Muscle of arm (tissue), 12 donors: ENCODE results near the gene ARRDC1. TPM values are rescaled to one million over a fixed set of nuclear protein-coding genes. Genes with fewer than 3 reads are reported as not detected.
A peak's percentile ranks its signal among the peaks of the same experiment; 100 is the strongest.
"Not testable (repeated sequence)": the region's sequence is repeated elsewhere in the genome, so short reads cannot be mapped to it uniquely, and the experiment has no call there.

Experiments
- DNase-seq: peaks from one replicate; pipeline ENCODE4 v3.0.0-alpha.2; 2013
- polyA plus RNA-seq, 12 donors: library from polyadenylated mRNA; unstranded; fragments of 120-200 nt; gene quantifications; one replicate each; pipeline ENCODE4 v1.2.1, GENCODE V29; 2013; ENCODE audit not compliant: insufficient read length in 12 of 12

ARRDC1 gene
- polyA plus RNA-seq, 12 donors, result 18.7 to 71.0 (median 33.4) TPM; not detected in 1

DNA sequence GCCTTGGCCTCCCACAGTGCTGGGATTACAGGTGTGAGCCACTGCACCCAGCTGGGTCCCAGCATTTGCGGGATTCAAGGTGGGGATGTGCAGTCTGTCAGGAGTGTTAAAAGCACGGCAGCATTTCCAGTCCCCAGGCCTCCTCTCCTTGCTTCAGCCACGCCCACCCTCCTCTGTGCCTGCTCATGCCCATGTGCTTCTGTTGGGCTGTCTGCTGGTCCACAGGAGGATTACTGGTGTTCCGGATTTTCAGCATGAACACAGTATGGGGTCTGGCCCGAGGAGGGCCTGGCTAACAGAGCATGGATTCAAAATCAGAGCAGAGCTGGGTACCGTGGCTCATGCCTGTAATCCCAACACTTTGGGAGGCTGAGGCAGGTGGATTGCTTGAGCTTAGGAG lies 5.5 kb downstream of the ARRDC1 start:
- no peak for DNase-seq

DNA sequence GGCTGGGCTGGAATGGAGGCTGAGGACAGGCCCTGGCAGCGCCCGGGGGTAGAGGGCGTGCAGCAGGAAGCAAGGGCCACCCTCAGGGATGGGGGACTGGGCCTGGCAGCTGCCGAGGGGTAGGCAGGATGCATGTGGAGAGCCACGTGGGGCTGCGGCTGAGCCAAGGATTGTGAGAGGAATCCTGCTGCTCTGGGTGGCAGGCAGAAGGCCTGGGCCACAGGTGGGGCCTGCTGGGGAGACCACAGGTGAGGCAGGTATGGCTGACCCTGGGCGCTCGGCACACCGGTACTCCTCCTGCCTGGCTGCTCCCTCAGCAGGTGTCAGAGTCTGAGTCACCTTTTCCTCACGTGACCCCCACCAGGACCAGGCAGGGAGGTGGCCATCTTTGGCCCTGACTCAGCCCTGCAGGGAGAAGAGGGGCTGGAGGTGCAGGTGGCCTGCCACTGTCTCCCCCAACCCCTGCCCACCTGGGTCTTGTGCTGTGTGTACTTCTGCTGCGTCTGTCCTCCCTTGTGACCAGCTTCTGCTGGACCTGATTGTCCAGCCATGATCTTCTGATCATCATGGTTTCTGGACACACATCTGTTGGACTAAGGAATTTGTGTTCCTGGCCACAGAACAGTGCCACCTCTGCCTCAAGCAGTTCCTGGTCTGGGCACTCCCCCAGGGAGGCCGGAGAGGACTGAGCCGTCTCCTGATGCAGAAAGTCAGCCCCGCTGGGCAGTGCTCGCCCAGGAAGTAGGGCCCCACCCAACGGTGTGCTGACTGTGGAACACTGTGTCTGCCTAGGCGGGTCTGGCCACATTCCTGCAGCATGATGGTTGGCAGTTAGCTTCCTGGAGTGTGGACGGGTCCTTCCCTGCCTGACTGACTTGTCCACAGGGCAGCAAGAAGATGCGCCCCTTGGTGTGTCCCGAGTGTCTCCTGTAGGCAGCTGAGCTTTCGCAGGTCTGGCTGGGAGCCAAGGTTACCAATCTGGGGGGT lies 6.4 kb downstream of the ARRDC1 start:
- no peak for DNase-seq

DNA sequence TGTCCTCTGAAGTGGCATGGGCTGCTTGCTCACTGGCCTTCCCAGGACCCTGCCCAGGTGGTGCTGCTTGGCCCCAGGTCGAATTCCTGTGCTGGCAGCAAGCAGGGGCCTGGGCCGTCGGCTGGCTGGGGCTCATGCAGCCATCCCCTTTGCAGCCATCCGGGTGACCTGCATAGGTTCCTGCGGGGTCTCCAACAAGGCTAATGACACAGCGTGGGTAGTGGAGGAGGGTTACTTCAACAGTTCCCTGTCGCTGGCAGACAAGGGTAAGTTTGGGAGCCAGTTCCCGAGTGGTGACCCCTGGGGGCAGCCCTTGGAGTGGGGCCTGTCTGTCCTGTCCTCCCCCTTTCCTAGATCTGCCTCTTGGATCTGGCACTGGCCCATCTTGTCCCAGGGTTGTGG lies 7.3 kb downstream of the ARRDC1 start:
- DNase-seq, result no peak

DNA sequence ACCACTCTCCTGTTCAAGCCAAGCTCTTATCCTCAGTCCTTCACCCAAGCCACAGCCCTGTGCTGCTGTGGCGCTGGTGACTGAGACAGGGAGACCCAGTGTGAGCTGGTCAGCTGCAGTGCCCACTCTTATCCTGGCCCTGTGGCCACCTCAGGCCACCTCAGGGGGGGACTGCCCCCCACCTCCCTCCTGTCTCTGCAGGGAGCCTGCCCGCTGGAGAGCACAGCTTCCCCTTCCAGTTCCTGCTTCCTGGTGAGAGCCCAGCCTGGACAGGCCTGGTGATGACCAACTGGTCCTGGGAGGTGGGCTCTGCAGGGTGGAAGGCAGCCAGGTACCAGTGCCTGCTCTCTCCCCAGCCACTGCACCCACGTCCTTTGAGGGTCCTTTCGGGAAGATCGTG lies 7.8 kb downstream of the ARRDC1 start:
- DNase-seq, result no peak

DNA sequence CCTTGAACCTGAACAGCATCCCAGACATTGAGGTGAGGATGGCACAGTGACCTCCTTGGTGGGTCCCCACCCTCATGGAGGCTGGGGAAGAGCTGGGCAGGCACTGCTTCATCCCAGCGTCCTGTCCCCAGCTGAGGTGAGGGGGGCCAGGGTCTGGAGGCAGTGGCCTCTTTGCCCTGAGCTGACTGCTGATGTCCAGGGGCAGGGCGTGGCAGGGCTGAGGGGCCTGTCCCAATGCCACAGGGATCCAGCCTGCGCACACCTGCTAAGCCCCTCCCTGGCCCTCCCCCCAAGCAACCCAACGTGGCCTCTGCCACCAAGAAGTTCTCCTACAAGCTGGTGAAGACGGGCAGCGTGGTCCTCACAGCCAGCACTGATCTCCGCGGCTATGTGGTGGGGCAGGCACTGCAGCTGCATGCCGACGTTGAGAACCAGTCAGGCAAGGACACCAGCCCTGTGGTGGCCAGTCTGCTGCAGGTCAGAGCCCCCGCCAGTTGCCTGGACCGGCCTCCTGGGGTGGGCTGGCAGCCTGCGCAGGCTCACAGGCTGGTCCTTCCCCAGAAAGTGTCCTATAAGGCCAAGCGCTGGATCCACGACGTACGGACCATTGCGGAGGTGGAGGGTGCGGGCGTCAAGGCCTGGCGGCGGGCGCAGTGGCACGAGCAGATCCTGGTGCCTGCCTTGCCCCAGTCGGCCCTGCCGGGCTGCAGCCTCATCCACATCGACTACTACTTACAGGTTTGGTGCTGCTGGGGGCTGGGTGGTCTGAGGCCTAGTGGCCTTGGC lies 8.4 kb downstream of the ARRDC1 start:
- DNase-seq, result no peak

DNA sequence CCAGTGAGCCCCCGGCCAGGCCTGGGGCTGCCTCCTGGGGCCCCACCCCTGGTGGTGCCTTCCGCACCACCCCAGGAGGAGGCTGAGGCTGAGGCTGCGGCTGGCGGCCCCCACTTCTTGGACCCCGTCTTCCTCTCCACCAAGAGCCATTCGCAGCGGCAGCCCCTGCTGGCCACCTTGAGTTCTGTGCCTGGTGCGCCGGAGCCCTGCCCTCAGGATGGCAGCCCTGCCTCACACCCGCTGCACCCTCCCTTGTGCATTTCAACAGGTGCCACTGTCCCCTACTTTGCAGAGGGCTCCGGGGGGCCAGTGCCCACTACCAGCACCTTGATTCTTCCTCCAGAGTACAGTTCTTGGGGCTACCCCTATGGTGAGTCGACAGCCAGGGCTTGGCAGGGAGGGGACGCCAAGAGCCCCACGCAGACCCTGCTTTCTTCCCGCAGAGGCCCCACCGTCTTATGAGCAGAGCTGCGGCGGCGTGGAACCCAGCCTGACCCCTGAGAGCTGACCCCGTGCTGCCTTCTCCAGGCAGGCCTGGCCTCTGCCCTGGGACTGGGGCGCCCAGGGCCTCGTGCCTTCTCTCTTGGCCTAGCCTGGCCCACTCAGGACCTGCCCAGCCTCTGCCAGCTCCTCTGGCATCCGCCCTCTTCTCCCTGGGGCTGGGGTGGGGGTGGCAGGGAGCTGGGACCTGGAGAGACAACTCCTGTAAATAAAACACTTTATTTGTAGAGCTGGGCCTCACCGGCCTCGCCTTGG lies 9.3 kb downstream of the ARRDC1 start:
- no peak for DNase-seq

DNA sequence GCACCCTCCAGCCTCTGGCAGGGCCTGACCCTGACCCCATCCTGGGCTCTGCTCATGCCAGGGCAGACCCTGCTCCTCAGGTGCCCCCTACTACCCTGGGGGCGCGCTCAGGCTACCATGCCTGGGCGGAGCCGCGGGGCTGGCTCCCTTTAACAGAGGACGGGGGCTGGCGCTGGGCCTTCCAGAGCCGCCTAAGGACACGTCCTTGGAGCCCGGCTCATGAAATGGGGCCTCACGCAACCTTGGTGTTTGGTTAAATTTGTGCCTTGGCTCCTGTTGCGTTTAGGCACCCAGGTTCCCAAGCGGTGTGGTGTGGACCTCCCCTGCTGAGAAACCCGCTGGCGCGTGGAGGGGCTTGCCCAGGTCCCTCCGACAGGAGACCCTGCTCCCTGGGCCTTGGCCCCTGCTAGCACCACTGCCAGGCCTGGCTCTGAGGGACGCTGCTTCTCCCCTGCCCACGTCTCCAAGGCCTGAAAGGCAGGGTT lies 9.9 kb downstream of the ARRDC1 start:
- no peak for DNase-seq

DNA sequence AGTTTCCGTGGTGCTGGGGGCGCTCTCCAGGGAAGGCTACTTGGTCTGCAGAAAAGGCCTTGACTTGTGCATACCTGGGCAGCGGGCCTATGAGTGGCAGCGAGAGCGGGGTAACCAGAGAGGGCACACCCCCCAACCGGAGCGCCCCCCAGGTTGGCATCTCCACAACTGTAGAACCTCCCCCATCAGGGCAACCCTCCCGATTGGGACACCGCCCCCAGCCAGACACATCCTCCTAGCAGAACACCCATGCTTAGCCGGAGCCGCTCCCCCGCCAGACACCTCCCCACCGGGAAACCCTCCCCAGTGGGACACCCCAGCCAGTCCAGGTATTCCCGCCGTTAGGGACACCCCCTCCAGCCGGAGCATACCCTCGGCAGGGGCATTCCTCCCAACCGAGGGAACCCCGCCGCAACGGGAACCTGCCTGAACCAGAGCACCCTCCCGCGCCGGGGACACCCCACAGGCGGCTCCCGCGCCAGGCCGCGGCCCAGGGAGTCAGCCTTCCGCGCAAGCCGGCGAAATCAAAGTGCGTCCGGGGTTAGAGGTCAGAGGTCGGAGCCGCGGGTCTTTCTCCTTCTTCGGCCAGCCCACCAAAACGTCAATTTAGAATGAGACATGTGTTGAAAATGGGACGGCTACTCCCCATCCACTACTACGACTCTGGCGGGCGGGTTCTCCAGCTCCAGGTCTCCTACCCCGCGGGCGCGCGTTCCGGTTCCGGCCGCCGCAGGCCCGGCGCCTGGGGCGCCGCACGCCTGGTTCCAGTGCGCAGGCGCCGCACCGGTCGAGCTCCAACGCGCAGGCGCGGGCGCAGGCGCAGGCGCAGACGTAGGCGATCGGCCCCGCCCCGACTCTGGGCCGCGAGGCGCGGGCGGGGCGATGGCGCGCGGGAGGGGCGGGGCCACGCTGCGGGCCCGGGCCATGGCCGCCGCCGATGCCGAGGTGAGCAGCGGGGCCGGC lies 12.9 kb downstream of the ARRDC1 start, which contains the start of gene EHMT1:
TSS of gene EHMT1 (plus strand) at position 901 of the 963 bp plus-strand sequence. CDS start at position 925, 24 bp downstream.
- DNase-seq, result peak; percentile 85

DNA sequence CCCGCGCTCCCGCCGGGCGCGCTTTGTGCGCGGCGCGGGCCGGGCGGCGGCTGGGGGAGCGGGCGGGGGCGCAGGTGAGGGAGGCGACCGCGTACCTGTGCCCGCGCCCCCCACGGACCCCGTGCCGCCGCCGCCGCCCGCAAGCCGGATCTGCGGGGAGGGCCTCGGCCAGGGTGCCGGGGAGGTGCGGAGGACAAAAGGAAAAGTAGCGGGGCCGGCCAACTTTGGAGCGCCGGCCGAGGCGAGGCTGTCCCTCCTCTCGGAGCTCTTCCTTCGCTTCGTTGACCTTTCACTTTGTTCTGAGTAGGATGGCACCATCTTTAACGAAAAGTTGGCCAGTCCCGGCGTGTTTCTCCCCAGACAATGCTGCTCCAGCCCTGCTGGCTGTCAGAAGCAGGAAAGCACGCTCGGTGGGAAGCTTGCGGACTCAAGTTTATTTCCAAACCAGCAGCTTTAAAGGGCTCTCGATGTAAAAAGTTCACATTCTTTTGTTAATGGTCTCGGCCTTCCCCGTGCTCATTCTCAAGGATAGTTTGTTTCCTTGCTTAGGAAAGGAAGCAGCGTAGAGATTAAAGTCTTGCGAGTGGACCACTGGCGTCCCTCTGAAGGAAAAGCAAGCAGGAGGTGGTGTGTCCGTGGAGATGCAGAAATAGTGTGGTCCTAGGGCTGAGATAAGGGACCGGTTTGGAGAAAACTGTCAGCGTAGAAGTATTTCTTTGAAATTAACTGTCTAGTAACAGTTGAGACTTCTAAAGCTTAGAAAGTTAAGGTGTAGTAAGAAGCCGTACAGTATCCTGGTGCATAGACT lies 14.0 kb downstream of the ARRDC1 start:
- DNase-seq, result no peak

DNA sequence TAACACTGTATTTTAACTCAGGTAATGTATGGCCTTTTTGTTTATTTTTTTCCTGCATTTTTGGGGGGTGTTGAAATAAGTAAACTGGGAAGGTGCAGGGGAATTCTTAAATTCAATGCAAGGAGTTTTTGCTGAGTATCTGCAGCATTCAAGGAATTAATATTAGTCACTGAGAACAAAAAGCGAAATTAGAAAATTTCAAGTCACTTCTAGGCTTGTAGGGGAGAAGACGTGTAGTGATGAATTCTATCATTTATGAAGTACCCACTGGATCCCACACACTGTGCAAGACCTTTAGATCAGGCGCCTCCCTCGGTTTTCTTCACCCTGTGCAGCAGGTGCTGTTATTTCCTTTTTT lies 14.5 kb downstream of the ARRDC1 start:
- DNase-seq, result no peak

DNA sequence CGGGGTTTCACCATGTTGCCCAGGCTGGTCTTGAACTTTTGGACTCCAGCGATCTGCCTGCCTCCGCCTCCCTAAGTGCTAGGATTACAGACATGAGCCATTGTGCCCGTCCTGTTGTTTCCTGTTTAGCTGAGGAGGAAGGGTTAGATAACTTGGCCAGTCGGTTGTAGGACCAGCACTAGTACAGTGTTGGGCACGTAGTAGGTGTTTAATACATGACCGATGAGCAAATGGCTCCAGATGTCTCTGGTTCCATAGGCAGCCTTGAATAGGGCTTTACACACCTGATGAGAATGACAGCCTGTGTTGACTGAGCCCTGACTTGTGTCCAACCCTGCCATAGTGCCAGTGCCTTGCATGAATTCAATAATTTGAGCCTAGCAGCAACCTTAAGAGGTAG lies 15.1 kb downstream of the ARRDC1 start:
- DNase-seq, result no peak

DNA sequence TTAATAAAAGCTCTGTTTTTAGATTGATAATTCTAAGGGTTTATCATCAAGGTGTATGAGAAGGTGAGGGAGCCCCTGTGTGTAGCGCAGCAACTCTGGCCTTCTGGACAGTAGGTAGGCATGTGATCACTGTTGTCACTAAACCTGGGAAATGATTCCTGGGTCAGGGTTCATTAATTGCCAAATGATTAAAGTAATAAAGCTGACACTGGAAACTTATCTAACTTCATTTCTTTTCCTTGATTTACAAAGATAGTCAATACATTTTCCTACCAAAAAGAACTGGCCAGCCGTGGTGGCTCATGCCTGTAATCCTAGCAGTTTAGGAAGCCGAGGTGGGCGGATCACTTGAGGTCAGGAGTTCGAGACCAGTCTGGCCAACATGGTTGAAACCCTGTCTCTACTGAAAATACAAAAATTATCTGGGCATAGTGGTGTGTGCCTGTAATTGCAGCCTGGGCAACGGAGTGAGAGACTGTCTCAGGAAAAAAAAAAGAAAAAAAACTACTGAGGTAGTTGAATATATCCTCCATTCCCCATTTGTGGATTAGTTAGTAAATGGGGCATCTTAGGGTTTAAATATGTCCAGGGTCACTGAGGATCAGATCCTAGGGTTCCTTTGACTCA lies 15.8 kb downstream of the ARRDC1 start:
- DNase-seq, result no peak

DNA sequence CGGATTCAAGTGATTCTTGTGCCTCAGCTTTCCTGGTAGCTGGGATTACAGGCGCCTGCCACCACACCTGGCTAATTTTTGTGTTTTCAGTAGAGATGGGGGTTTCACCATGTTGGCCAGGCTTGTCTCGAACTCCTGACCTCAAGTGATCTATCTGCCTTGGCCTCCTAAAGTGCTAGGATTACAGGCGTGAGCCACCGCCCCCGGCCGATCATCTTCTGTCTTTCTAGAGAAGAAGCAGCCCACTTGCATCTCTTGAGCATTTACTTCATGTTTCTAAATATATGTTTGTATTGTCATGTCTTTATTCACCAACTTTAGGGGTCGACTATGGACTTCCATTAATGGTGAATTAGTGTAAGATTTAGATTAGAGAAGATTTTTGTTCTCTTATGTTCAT lies 16.7 kb downstream of the ARRDC1 start:
- not testable (repeated sequence) for DNase-seq

DNA sequence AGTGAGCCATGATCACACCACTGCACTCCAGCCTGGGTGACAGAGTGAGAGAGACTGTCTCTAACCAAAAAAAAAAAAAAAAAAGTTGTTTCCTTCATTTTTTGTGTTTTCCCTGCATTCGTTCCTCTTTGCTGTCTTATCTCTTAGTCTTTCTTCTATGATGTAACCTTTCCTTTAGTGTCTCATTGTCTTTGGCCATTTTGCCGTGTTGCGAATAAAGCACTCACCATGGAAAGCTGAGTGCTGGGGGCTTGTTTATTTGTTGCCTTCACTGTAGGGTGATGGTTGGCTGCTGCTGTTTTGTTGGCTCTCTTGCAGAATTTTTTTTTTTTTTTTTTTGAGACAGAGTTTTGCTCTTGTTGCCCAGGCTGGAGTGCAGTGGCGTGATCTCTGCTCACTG lies 21.0 kb downstream of the ARRDC1 start:
- no peak for DNase-seq

DNA sequence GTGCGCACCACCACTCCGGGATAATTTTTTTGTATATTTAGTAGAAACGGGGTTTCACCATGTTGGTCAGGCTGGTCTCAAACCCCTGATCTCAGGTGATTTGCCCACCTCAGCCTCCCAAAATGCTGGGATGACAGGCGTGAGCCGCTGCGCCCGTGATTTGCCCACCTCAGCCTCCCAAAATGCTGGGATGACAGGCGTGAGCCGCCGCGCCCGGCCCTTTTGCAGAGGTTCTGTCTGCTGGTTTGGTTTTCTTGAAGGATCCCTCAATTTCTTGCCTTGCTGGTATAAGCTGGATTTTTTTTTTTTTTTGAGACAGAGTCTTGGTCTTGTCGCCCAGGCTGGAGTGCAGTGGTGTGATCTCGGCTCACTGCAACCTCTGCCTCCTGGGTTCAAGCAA lies 21.9 kb downstream of the ARRDC1 start:
- not testable (repeated sequence) for DNase-seq

DNA sequence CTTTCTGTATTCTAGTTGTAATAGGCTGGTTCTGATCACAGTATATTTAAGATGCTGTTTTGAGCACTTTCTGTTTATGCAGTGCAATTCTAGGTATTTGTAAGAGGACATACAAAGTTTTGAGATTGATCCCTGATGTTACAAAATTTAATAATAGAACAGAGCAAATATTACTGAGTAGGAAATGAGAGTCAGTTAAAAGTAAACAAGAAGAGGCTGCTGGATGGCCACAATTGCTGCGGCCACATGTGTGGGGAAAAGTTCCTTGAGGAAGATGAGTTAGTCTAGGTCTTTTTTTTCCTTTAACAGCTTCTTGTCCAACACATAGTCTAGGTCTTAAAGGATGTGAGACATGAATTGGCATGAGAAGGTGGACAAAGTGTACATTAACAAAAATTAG lies 24.6 kb downstream of the ARRDC1 start:
- no peak for DNase-seq

DNA sequence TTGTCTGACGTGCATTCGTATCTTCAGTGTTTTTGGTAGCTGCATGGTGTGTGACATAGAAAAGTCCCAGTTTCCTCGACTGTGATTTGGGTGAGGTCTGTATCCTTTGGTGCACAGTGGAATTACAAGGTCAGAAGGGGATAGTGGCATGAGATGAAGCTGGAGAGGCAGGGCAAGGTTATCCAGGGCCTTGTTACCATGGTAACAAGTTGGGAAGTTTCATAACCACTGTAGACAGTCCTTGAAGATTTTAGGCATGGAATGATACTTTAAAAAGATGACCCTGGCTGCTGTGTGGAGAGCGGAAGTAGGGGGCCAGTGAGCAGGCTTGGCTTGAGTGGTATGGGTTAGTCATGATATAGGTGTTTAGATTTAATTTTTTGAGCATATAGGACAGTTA lies 25.2 kb downstream of the ARRDC1 start:
- DNase-seq, result no peak

DNA sequence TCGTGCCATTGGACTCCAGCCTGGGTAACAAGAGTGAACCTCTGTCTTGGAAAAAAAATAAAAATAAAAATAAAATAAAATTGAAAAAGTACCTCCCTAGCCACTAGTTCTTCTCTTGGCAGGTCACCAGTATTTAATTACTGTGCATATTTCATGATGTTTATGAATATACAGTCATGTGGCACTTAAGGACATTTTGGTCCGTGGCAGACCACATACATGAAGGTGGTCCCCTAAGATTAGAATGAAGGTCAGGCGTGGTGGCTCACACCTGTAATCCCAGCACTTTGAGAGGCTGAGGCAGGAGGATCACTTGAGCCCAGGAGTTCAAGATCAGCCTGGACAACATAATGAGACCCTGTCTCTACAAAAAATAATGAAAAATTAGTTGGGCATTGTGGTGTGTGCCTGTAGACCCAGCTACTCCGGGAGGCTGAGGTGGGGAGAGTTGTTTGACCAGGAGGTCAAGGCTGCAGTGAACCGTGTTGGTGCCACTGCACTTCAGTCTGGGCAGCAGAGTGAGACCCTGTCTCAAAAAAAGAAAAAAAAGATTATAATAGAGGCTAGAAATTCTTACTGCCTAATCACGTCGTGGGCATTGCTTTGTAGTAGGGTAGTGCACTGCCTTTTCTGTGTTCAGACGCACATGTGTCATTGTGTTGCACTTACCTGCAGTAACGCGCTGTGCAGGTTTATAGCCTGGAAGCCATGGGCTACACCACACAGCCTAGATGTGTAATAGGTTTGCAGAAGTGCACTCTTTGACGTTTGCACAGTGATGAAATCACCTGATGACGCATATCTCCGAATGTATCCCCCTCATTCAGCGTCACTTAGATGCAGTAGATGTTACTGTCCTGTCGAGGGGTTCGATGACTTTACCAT lies 26.1 kb downstream of the ARRDC1 start:
- DNase-seq, result no peak
